HUES48 (cell line): ENCODE data around the gene STRA6.

ENCODE experiments used
- H3K27ac ChIP-seq: one replicate; pipeline ENCODE4 v1.7.0; 2013; ENCODE audit warnings: low read depth, low read length, inconsistent platforms
- H3K27me3 ChIP-seq: 2 replicates; pipeline ENCODE4 v1.6.1; 2013; ENCODE audit warnings: mild to moderate bottlenecking, low read length; ENCODE audit not compliant: control insufficient read depth, insufficient read depth
- H3K36me3 ChIP-seq: 2 replicates; pipeline ENCODE4 v1.6.1; 2013; ENCODE audit warnings: low read length; ENCODE audit not compliant: control insufficient read depth, insufficient read depth
- H3K4me1 ChIP-seq: 2 replicates; pipeline ENCODE4 v1.6.1; 2013; ENCODE audit warnings: mild to moderate bottlenecking, low read length; ENCODE audit not compliant: control insufficient read depth, insufficient read depth
- H3K4me3 ChIP-seq: 2 replicates; pipeline ENCODE4 v1.5.1; 2013; ENCODE audit warnings: mild to moderate bottlenecking, low read depth, low read length
- H3K9ac ChIP-seq: 2 replicates; pipeline ENCODE4 v1.6.1; 2013; ENCODE audit warnings: mild to moderate bottlenecking, low read depth, low read length, moderate library complexity
- H3K9me3 ChIP-seq: 2 replicates; pipeline ENCODE4 v1.6.1; 2013; ENCODE audit warnings: low read length; ENCODE audit not compliant: control insufficient read depth, insufficient read depth

STRA6 gene

GRCh38 chr15:74155766-74156417 lies 46.7 kb downstream of the STRA6 start:
- no peaks in the 10 kb centered on the region for H3K36me3 ChIP-seq
- H3K4me3 ChIP-seq = no peak overlapping the region
- no peaks in the 10 kb centered on the region for H3K4me1 ChIP-seq
- H3K9ac ChIP-seq = no peak overlapping the region
- H3K27me3 ChIP-seq = no peaks in the 10 kb centered on the region
- no peaks in the 10 kb centered on the region for H3K9me3 ChIP-seq
- no peak overlapping the region for H3K27ac ChIP-seq

- no peak overlapping the region for H3K27ac ChIP-seq
Observed at GRCh38 chr15:74147051-74147450, 55.5 kb downstream of the STRA6 start.

GRCh38 chr15:74146277-74146800 lies 56.2 kb downstream of the STRA6 start:
- Histone ChIP-seq H3K27me3 (no peaks in the 10 kb centered on the region), H3K4me1 (peaks cover 9% of the 10 kb centered on the region), H3K9me3 (peaks cover 5% of the 10 kb centered on the region), H3K9ac (no peak overlapping the region), H3K4me3 (no peak overlapping the region), H3K36me3 (no peaks in the 10 kb centered on the region), H3K27ac (no peak overlapping the region)

More at GRCh38 chr15:74147051-74147450, 55.5 kb downstream of the STRA6 start:
- H3K36me3 ChIP-seq = no peaks in the 10 kb centered on the region
- no peak overlapping the region for H3K9ac ChIP-seq
- H3K9me3 ChIP-seq = peaks cover 5% of the 10 kb centered on the region
- H3K4me3 ChIP-seq = no peak overlapping the region
- H3K4me1 ChIP-seq = peaks cover 3% of the 10 kb centered on the region; the same call in 1 of the 2 replicates
- H3K27me3 ChIP-seq = no peaks in the 10 kb centered on the region

- Histone ChIP-seq H3K9ac (no peak overlapping the region), H3K9me3 (peaks cover 5% of the 10 kb centered on the region), H3K27me3 (peaks cover 4% of the 10 kb centered on the region; the same call in 1 of the 2 replicates), H3K4me1 (peaks cover 29% of the 10 kb centered on the region), H3K4me3 (no peak overlapping the region), H3K36me3 (no peaks in the 10 kb centered on the region), H3K27ac (no peak overlapping the region)
Observed at GRCh38 chr15:74144153-74144775, 58.3 kb downstream of the STRA6 start.

- Histone ChIP-seq H3K4me1 (peaks cover 46% of the 10 kb centered on the region), H3K27me3 (peaks cover 30% of the 10 kb centered on the region), H3K9ac (no peak overlapping the region), H3K36me3 (no peaks in the 10 kb centered on the region), H3K4me3 (no peak overlapping the region), H3K9me3 (no peaks in the 10 kb centered on the region), H3K27ac (no peak overlapping the region)
Observed at GRCh38 chr15:74141591-74141990, 61.0 kb downstream of the STRA6 start.

GRCh38 chr15:74138642-74139041 lies 63.9 kb downstream of the STRA6 start:
- no peak overlapping the region for H3K27ac ChIP-seq
- peaks cover 51% of the 10 kb centered on the region for H3K4me1 ChIP-seq
- no peak overlapping the region for H3K9ac ChIP-seq
- no peaks in the 10 kb centered on the region for H3K9me3 ChIP-seq
- no peak overlapping the region for H3K4me3 ChIP-seq
- H3K36me3 ChIP-seq = no peaks in the 10 kb centered on the region
- H3K27me3 ChIP-seq = peaks cover 58% of the 10 kb centered on the region

GRCh38 chr15:74137537-74137894 lies 65.1 kb downstream of the STRA6 start:
- Histone ChIP-seq H3K4me1 (peaks cover 56% of the 10 kb centered on the region), H3K9ac (no peak overlapping the region), H3K4me3 (no peak overlapping the region), H3K9me3 (no peaks in the 10 kb centered on the region), H3K27ac (no peak overlapping the region), H3K36me3 (no peaks in the 10 kb centered on the region), H3K27me3 (peaks cover 69% of the 10 kb centered on the region)

- Histone ChIP-seq H3K27me3 (peaks cover 75% of the 10 kb centered on the region), H3K4me1 (peaks cover 59% of the 10 kb centered on the region), H3K9me3 (no peaks in the 10 kb centered on the region), H3K9ac (no peak overlapping the region), H3K36me3 (no peaks in the 10 kb centered on the region), H3K4me3 (peak overlapping the region; percentile 51), H3K27ac (no peak overlapping the region)
Observed at GRCh38 chr15:74136814-74137536, 65.6 kb downstream of the STRA6 start.

GRCh38 chr15:74136540-74136813 lies 66.1 kb downstream of the STRA6 start:
- H3K27me3 ChIP-seq = peaks cover 80% of the 10 kb centered on the region
- no peak overlapping the region for H3K9ac ChIP-seq
- peaks cover 55% of the 10 kb centered on the region for H3K4me1 ChIP-seq
- peak overlapping the region; percentile 51 for H3K4me3 ChIP-seq
- H3K9me3 ChIP-seq = no peaks in the 10 kb centered on the region
- no peak overlapping the region for H3K27ac ChIP-seq
- H3K36me3 ChIP-seq = no peaks in the 10 kb centered on the region

GRCh38 chr15:74135041-74135565 lies 67.5 kb downstream of the STRA6 start:
- peaks cover 93% of the 10 kb centered on the region for H3K27me3 ChIP-seq
- H3K4me3 ChIP-seq = peak overlapping the region; percentile 20

More at GRCh38 chr15:74135041-74135565, 67.5 kb downstream of the STRA6 start:
- Histone ChIP-seq H3K9ac (no peak overlapping the region), H3K4me1 (peaks cover 55% of the 10 kb centered on the region), H3K36me3 (no peaks in the 10 kb centered on the region), H3K9me3 (no peaks in the 10 kb centered on the region), H3K27ac (no peak overlapping the region)
